HG03558 (cell line): Measurements from ENCODE around the gene ENKD1.
A peak's percentile ranks its signal among the peaks of the same experiment; 100 is the strongest.

ENCODE experiments used
- ATAC-seq: cut with Tn5 transposase; IDR thresholded peaks from one replicate; pipeline ENCODE4 v1.9.1; 2021; ENCODE audit warnings: moderate number of reproducible peaks; ENCODE audit not compliant: unreplicated experiment; ENCODE audit errors: extremely low read depth

ENKD1 gene

GRCh38 chr16:67679935-67680897 is 13.7 kb upstream of the ENKD1 start:
- no peak for ATAC-seq

- ATAC-seq: no peak
These were observed 11.9 kb upstream of the ENKD1 start for GRCh38 chr16:67678354-67679023.

DNA sequence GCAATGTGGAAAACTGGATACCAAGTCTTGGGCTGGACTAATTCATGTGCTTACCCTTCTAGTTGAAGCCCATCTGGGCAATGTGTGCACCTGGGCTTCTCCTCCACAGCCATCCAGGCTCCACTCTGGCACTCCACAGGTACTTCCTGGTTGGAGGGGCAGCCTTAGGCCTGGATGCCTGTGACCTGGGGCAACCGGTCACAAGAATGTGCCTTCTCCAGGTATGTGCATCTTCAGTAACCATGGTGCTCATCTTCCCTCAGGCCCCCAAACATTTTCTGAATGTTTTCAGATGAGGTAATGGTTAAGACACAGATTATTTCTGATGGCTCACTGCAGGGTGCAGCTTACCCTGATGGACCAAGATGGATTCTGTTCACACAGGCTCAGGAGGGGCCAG is 11.2 kb upstream of the ENKD1 start:
- ATAC-seq: no peak

- no peak for ATAC-seq
These were observed 10.4 kb upstream of the ENKD1 start for GRCh38 chr16:67676939-67677338.

GRCh38 chr16:67676516-67676915 is 10.0 kb upstream of the ENKD1 start:
- no peak for ATAC-seq

GRCh38 chr16:67675999-67676398 is 9.4 kb upstream of the ENKD1 start:
- ATAC-seq: no peak

GRCh38 chr16:67675579-67675935 is 9.0 kb upstream of the ENKD1 start:
- ATAC-seq: no peak

GRCh38 chr16:67674851-67675578 is 8.5 kb upstream of the ENKD1 start:
- no peak for ATAC-seq

DNA sequence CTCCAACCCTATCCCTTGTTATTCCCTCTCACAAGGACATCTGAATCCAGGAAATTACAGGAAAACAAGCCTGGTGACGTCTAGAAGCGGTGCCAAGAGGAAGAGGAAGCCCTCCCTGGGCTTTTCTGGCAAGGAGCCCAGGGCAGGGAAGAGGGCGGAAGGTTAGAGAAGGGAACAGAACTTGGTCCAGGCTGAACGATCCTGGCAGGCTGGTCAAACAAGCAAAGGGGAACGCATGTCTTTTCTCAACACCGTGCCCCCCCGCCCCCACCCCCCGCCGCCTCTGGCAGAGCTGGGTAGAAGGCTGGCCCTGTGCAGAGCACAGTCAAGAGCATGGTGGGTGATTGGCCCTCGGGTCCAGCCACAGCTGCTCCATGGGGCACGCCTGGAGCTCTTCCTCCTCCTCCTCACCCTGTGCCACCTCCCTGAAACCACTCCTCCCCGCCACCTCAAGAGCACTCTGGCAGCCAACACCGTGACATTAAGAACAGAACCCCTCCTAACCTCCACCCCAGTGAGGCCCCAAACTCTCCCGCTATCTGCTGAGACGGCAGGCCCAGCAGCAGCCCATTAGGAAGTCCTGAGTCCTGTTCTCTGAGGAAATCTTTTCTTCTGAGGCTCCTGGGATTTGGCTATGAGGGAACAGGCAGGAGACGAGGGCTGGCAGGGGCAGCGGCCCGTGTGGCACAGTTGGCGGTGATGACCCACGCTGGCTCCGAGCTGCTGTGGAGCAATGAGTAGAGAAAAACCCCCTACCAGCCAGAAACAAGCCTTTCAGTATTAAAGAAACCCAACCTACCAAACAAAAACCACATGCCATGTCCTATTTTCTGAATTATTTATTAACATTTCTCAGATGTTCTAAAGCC is 7.4 kb upstream of the ENKD1 start:
- ATAC-seq: no peak

DNA sequence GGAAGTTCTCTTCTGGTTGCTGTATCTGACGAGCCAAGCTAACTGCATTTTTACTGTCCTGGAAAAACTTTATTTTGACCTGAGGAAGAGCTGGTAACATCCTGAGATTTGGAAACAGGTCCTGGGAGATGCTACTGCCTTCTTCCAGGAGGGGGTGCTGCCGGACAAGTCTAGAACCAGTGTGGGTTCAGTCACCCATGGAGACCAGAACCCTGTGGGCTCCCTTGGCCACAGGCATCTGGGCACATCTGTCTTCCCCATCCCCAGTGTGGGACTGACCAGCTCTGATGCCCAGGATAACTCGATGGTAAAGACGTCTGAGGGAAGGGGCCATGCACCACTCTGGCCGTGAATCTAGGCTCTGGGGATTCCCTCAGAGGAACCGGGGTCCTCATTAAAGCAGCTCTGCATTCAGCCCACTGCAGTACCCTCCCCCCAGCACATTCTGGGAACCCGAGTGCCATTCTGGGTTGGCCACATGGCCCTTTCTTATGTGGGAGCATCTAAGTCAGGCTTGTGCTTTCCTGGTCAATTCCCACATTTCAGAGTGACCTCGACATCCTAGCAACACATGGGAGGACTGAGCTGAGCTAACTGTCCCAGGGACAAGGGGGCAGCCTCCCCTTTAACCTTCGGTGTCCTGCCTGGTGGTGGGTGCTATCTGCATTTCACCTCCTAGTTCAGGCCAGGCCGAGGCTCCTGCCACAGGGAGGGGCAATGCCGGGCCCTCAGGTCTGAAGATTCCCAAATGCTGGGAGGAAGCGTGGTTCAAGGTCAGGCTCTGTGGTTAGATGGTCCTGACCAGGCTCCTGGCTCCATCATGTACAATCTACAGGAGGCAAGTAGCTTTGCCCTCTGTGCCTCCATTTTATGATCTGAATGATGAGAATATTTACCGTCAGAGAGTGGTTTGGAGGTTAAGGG is 6.5 kb upstream of the ENKD1 start:
- no peak for ATAC-seq

GRCh38 chr16:67672306-67672705 is 5.8 kb upstream of the ENKD1 start:
- ATAC-seq: no peak

- ATAC-seq: no peak
These were observed 3.0 kb upstream of the ENKD1 start for GRCh38 chr16:67669499-67670101.

GRCh38 chr16:67668495-67669157 is 2.1 kb upstream of the ENKD1 start:
- no peak for ATAC-seq

DNA sequence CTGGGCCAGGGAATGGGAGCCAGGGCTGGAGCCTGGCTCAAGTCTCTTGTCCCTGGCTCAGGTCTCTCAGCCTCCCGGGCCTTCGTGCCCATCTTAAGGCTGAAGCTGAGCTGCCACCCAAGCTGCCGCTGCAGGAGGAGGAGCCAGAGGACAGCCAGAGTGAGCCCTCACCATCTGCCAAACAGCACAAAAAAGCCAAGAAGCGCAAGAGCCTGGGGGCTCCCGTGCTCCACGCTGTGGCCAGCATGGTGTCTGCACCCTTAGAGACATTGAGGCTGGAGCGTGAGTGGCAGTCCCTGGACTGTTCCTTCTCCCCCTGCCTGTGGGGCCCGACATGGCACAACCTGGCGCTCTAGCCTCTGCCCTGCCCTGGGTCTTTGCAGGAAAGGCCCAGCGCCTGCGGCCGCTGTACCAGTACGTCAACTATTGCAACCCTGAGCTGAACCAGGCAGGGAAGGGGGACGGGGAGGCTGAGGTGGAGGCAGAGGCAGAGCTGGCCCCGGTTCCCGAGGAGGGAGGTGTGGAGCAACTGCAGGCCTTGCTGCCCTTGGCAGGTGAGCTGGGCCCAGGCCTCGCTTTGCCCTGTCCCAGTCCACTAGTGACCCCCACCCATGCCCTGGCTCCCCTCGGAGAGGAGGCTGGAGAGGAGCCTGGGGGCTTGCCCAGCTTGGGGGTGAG is 1.4 kb upstream of the ENKD1 start:
- peak; percentile 61 for ATAC-seq

- no peak for ATAC-seq
These were observed 885 bp upstream of the ENKD1 start for GRCh38 chr16:67667453-67667816.

DNA sequence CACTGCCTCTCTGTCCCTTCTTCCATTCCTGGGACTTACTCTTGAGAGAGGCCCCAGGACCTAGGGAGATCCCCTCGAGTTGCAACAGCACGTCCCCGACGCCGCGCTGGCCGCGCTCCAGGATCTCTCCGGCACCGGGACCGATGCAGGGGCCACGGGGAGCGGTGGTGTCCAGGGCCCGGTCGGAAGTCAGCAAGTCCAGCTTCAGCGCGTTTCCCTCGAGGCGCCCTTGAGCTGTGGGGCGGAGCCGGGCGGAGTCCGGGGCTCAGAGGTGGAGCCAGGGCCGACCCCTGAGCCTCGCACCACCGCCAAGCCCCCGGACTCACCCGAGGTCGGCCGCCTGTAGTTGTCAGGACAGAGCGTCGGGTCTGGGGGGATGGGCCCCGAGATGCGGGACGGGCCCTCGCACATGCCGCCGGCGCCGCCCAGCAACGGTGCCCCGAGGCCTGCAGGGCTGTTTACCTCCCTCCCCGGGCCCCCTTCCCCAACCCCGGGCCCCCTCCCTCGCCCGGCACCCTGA is 458 bp downstream of the ENKD1 start:
- no peak for ATAC-seq

- no peak for ATAC-seq
These were observed 952 bp downstream of the ENKD1 start for GRCh38 chr16:67665598-67665997.
